Activated CD4-positive, CD25-positive, alpha-beta regulatory T cell treated with anti-CD3 and anti-CD28 coated beads, Interleukin-2, amount 50 U/mL, for 16 hours (primary cell): ENCODE data around the gene ANGEL2.
"Not testable (repeated sequence)": the region's sequence is repeated elsewhere in the genome, so short reads cannot be mapped to it uniquely, and the experiment has no call there.

ENCODE experiments used
- DNase-seq: peaks from one replicate; pipeline ENCODE4 v3.0.0-alpha.2; 2020; ENCODE audit warnings: low read depth, low spot score

ANGEL2 gene

DNA sequence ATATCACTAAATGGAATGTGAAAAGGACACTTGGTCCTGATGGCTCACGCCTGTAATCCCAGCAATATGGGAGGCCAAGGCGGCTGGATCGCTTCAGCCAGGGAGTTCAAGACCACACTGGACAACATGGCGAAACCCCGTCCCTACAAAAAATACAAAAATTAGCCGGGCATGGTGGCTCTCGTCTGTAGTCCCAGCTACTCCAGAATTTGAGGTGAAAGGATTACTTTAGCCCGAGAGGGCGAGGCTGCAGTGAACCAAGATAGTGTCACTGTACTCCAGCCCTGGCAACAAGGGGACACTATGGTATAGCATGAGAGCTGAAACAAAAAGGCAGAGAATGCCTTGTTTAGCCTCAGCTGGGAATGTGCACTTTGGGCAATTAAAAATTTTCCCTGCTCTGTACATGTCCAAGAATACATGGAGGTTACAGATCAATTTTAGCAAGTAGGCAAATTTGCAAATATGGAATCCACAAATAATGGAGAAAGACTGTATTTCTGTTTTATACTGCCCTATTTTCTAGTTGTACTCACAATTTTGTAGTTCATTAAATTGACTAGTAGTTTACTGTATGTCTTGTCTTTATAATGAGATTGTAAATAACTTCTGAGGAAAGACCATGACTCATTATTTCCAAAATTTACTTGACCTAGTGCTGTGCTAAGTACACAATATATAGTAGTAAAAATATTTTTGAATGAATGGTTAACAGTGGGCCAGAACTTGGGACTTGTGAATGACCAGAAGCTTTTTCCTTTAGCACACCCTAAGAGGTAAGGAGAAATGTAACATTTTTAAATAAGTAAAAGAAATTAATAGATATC is 2.0 kb upstream of the ANGEL2 start:
- DNase-seq, result no peak

GRCh38 chr1:213014642-213015041 is 1.0 kb downstream of the ANGEL2 start:
- DNase-seq, result no peak

- no peak for DNase-seq
Observed at GRCh38 chr1:213008564-213008963, 7.1 kb downstream of the ANGEL2 start.

GRCh38 chr1:213003256-213003655 is 12.4 kb downstream of the ANGEL2 start:
- DNase-seq, result no peak

DNA sequence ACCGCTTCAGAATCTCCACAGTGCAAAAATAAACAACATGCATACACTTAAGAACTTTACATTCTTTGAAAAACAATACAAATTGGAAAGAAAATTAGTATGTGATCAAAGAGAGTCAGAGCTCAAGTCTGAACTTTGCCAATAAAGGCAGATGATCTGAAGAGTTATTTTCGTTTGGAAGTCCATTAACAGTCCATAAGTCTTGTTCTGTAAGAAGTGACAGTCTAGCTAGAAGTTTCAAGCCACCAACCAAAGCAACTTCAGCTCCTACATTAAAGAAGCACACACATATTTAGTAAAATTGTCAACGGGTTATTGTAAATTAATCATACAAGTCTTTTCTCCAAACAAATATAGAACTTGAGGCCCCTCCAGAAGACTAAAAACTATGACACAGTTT is 20.7 kb downstream of the ANGEL2 start:
- DNase-seq, result no peak

DNA sequence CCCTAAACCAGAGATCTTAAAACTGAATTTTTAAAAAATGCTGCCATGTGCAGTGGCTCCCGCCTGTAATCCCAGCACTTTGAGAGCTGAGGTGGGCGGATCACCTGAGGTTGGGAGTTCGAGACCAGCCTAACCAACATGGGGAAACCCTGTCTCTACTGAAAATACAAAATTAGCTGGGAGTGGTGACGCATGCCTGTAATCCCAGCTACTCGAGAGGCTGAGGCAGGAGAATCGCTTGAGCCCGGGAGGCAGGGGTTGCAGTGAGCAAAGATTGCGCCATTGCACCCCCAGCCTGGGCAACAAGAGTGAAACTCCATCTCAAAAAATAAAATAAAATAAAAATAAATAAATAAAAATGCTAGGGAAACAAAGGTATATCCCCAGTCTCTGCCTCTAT is 21.7 kb downstream of the ANGEL2 start:
- not testable (repeated sequence) for DNase-seq

- no peak for DNase-seq
Observed at GRCh38 chr1:212990276-212990675, 25.4 kb downstream of the ANGEL2 start.

DNA sequence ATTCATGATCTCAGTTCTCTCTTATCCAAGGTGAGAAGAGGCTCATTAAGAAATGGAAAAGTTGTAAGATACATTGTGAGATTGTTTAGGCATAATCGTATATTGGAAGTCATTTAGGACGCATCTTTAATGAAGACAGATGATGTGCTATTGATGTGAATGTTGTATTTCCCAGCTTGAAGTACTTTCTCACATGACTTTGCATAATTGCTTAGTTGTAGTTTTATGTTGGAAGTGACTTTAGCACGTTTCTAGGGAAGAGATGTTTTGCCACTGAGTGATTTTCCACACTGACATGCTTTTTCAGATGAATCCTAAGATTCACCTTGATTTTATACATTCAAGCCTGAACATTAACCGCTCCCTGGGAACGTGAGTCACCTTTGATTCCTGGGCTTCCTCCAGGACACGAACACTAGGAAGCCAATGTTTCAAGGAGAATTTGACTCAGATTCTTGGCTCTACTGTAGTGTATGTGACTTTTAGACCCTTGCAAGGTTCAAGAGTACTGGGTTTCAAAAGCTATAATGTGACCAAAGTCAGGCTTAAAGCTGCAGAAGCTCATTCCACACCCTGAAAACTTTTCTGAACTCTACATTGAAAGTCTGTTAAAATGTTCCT is 27.9 kb downstream of the ANGEL2 start:
- DNase-seq, result no peak

DNA sequence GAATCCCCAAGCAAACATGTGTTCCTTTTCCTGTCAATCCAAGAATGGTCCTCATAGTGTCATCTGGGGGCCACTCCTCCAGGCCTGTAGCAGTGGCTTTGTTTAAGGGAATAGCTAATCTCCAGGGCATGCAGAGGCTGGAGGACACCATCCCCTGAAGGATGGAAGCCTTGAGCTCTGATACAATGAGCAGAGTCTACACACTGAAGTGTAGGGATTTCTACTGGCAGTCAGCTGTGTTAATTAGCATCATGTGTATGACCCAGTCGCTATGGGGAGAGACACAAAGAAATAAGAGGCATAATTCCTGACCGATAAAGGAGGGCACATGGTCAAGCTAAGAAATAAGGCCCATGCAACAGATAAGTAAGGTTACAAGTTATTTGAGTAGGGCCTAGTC is 29.1 kb downstream of the ANGEL2 start:
- DNase-seq, result no peak

- no peak for DNase-seq
Observed at GRCh38 chr1:212984522-212985291, 31.0 kb downstream of the ANGEL2 start.

DNA sequence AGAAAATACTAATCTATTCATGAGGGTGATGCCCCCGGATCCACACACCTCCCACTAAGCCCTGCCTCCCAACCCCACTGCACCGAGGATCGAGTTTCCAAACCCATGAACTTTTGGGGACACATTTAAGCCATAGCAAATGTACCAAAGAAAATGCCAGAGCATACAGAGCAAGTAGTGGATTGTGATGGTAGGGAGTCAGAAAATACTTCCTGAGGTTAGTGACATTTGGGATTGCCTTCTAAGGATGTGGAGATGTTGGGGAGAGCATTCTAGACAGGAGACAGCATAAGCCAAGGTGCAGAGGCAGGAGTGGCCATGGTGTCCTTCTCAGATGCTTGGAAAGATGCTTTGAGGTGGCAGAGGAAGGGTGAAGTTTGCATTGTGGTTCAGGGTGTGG is 32.2 kb downstream of the ANGEL2 start:
- no peak for DNase-seq

DNA sequence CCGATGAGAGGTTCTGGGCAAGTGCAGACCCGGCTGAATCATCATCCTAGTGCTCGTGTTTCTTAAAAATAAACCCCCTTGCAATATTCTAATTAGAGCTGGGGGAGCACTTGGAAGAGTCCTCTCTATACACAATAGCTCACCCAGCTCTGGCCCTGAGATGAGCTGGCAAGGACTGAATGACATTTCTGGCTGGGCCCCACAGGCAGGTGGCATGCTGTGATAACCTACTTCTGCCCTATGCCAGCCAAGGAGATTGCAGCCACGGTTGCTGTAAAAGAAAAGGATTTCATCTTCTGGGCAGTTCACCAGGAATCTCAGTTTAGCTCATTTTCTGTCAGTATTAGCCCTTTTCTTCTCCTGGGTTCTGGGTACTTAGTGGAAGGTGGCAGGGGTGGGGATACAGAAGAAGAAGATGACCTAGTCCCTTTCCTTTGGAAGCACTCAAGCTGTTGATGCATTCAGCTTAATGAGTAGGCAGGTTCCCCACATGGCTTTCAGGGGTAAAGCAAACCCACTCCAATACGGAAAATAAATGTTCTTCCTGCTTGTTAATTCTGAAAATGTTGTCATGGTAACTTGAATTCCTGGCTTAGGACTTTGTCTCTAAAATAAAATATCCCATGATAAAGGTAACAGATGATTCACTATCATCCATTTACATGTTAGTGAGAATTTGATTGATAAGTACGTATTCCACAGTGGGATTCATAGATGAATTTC is 33.1 kb downstream of the ANGEL2 start:
- DNase-seq, result no peak

DNA sequence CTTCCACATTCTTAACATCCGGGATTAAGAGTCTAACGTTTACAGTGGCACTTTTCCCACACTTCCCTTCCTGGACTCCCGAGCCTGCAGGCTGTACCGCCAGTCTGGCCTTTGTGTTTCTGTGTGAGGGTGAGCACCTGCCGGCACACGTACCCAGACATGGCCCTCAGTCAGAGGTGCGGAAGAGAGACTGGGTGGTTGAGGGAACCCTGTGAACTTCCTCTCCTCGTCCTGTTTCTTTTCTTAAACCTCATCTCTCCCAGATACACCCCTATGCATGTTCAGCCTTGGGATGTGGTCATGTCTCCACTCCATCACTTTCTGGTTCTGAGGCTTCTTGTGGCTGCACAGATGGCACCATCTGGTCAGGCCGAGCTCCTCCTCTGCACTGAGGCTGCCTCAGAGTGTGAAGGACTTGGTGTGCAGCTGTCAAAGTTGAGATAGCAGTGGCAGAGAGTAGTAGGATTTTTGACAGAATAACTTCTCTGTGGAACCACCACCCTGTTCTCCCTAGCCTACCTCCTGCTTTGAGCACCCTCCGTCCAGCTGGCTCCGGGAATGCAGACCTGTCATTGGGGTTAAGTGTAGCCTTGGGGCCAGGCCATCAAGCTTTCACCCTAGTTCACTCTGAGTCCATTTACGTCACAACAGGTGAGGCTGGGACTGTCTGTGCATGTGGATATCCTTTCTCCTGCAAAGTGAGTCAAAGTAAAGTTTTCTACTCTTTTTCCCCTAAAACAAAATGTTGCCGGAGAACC is 33.9 kb downstream of the ANGEL2 start:
- no peak for DNase-seq

- no peak for DNase-seq
Observed at GRCh38 chr1:212981025-212981495, 34.6 kb downstream of the ANGEL2 start.

DNA sequence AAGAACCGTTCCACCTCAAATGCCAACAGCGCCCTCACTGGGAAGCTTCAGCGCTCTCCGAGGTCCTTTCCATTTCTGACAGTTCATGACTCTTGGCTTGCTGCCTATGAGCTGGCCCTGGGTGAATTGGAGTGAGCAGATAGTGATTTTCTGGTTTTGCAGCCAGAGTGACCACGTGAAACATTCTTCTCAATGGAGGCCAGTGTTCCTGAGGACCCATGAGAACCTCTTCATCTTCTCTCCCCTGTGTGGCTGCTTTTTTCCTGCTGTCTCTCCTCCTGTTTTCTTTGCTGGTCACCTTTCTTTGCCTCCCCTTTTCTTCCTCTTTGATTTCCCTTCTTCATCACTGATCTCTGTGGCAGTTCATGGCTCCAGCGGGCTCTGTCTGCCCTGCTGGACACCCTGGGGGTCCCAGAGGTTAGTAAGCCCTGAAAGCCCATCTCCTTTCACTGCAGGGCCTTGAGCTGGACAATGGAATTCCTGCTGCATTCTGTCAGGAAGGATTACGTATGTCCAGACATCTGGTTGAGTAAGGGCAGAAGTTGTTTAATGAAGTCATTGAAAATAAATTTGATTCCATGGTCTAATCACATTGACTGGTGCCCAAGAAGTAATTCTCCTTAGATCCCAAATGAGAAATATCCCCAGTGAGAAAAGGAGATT is 35.4 kb downstream of the ANGEL2 start:
- no peak for DNase-seq

- DNase-seq, result no peak
Observed at GRCh38 chr1:212979340-212980122, 36.1 kb downstream of the ANGEL2 start.

GRCh38 chr1:212977781-212978645 is 37.7 kb downstream of the ANGEL2 start:
- DNase-seq, result no peak

DNA sequence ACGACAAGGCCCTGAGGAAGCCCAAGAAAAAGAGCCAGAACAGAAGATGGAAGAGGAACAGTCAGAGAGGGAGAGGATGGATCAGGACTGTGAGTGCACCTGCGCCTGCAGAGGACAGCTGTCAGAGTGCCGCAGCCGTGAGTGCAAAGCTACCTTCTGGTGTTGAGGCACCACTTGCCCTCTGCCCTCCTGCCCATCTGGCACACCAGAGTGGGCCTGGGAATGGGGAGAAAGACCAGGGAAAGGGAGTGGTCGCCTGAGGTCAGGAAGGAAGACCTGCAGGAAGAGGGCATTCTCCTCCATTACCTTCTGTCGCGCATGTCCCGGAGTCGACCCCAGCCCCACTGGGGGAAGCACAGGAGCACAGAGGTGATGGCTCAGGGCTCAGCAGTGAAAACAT is 39.1 kb downstream of the ANGEL2 start:
- no peak for DNase-seq
